GM12878 (cell line): ENCODE results near the gene CDH20. TPM values are rescaled to one million over a fixed set of nuclear protein-coding genes. Genes with fewer than 3 reads are reported as not detected.

Experiments
- ATAC-seq: fragments of 200-7000 bp; cut with Tn5 transposase; 3 replicates; pipeline ENCODE4 v1.9.1; 2020; ENCODE audit warnings: mild to moderate bottlenecking, moderate library complexity
- BruUV-seq: library from RNA; stranded (reverse); fragments of 400-500 nt; replicated peaks from 2 replicates; lab custom pipeline; 2021; lab: Mats Ljungman, UMichigan
- CTCF ChIA-PET: fragments of 300-600 bp; sonication (Branson Sonifier 250); formaldehyde crosslinking; extraction: SDS; loops from one replicate; lab custom pipeline; 2021; ENCODE audit warnings: inconsistent platforms; lab: Yijun Ruan, JAX
- POLR2A ChIA-PET: fragments of 350-600 bp; formaldehyde crosslinking; extraction: SDS; loops from one replicate; lab custom pipeline; 2021; ENCODE audit warnings: inconsistent platforms; lab: Charles Lee
- RAD21 ChIA-PET: fragments of 300-600 bp; sonication (Branson Sonifier 250); formaldehyde crosslinking; loops from one replicate; lab custom pipeline; 2023; ENCODE audit warnings: antibody characterized with exemption; ENCODE audit not compliant: unreplicated experiment; lab: Charles Lee
- SMC1A ChIA-PET: fragments of 300-600 bp; sonication (Branson Sonifier 250); formaldehyde crosslinking; loops from one replicate; lab custom pipeline; 2023; ENCODE audit not compliant: unreplicated experiment, uncharacterized antibody; lab: Charles Lee
- DNase-seq: peaks from one replicate; pipeline ENCODE4 v3.0.0-alpha.2; 2011; ENCODE audit warnings: low read depth, low spot score
- FAIRE-seq: peaks from 3 replicates; lab custom pipeline; 2011; peaks lifted over from hg19 to GRCh38; lab: Jason Lieb, UNC
- H2AFZ ChIP-seq: 2 replicates; pipeline ENCODE4 v1.6.0; 2011; ENCODE audit warnings: low read depth, low read length, control low read depth; ENCODE audit not compliant: control insufficient read depth
- H3K27ac ChIP-seq: 2 replicates; pipeline ENCODE4 v1.5.1; 2011; ENCODE audit warnings: control low read depth; ENCODE audit not compliant: control insufficient read depth, insufficient read depth
- H3K27me3 ChIP-seq, 2 experiments: replicated peaks in 1 of 2; 2 replicates each; pipeline versions ENCODE4 v1.6.0 to v1.6.1; 2011; ENCODE audit warnings: low read length in 1 of 2; ENCODE audit not compliant: control insufficient read depth in 2 of 2, insufficient read depth in 2 of 2
- H3K36me3 ChIP-seq, 2 experiments: 2 replicates each; pipeline ENCODE4 v1.5.1; 2011; ENCODE audit warnings: low read length in 1 of 2; ENCODE audit not compliant: control insufficient read depth in 2 of 2, insufficient read depth in 2 of 2
- H3K4me1 ChIP-seq: 2 replicates; pipeline ENCODE4 v1.6.1; 2011; ENCODE audit warnings: mild to moderate bottlenecking, low read length, moderate library complexity, mixed read lengths; ENCODE audit not compliant: control insufficient read depth, insufficient read depth
- H3K4me2 ChIP-seq: 2 replicates; pipeline ENCODE4 v1.6.0; 2011; ENCODE audit warnings: control low read depth; ENCODE audit not compliant: control insufficient read depth, insufficient read depth
- H3K4me3 ChIP-seq: fragments of 200-600 bp; sonication (generic); 2 replicates; pipeline ENCODE4 v1.5.1; 2016
- H3K79me2 ChIP-seq: 2 replicates; pipeline ENCODE4 v1.6.0; 2011; ENCODE audit warnings: low read length; ENCODE audit not compliant: control insufficient read depth, insufficient read depth
- H3K9ac ChIP-seq: 2 replicates; pipeline ENCODE4 v1.8.0; 2011; ENCODE audit warnings: low read length, control low read depth, mixed read lengths; ENCODE audit not compliant: control insufficient read depth, insufficient read depth
- H3K9me3 ChIP-seq: replicated peaks from 3 replicates; pipeline ENCODE4 v1.5.1; 2011; ENCODE audit warnings: mild to moderate bottlenecking, low read length; ENCODE audit not compliant: control insufficient read depth, insufficient read depth
- H4K20me1 ChIP-seq: 2 replicates; pipeline ENCODE4 v1.6.0; 2011; ENCODE audit not compliant: control insufficient read depth, insufficient read depth
- BRCA1 ChIP-seq: IDR thresholded peaks from 2 replicates; pipeline ENCODE4 v1.6.1; 2011; ENCODE audit warnings: low read depth, low read length, improper control_type of control experiment
- CBX5 ChIP-seq: sonication (generic); IDR thresholded peaks from 2 replicates; pipeline ENCODE4 v1.6.1; 2016; ENCODE audit warnings: low read depth, moderate library complexity, mild to moderate bottlenecking, inconsistent platforms
- TCF12 ChIP-seq: IDR thresholded peaks from 2 replicates; pipeline ENCODE4 v1.6.1; 2011; ENCODE audit warnings: low read depth, mild to moderate bottlenecking, low read length
- WRNIP1 ChIP-seq: IDR thresholded peaks from 2 replicates; pipeline ENCODE4 v1.6.1; 2011; ENCODE audit warnings: low read depth, low read length, improper control_type of control experiment, borderline replicate concordance
- WGBS: methylation state at CpG from one replicate; pipeline ENCODE4 v1.1.6; 2016; ENCODE audit warnings: low lambda C conversion rate; ENCODE audit not compliant: insufficient replicate concordance, insufficient coverage; ENCODE audit errors: missing lambda C conversion rate; 5-methylcytosine and 5-hydroxymethylcytosine counted together
- in situ Hi-C: fragments of 300-500 bp; cut with MboI; formaldehyde crosslinking; loops from 9 replicates; pipeline ENCODE4 v1.14.3; 2018; ENCODE audit warnings: mixed read lengths
- intact Hi-C: fragments of 100-400 bp; cut with micrococcal nuclease; formaldehyde crosslinking; loops from one replicate; pipeline ENCODE4 v1.14.2; 2022; ENCODE audit not compliant: unreplicated experiment
- polyA plus RNA-seq, 11 experiments: library from polyadenylated mRNA; depleted of rRNA in 4 of 11; unstranded in 6 of 11; stranded (reverse) in 5 of 11; fragments of >200 nt; fragmentation: Nextera tagmentation in 4 of 11; fragmentation: Illumina TruSeq in 1 of 11; extraction: Ambion mirVana in 4 of 11; extraction: Trizol in 1 of 11; gene quantifications; 1 replicate in 1 of 11; 2 replicates in 10 of 11; pipeline versions ENCODE4 v1.2.1 to v1.2.3, GENCODE V29; 2011 to 2016; ENCODE audit warnings: inconsistent platforms in 2 of 11, missing spikeins in 2 of 11, low read depth in 1 of 11
- total RNA-seq, 4 experiments: library from RNA; depleted of rRNA in 3 of 4; stranded (reverse); fragments of >200 nt in 3 of 4; fragmentation: Illumina TruSeq in 1 of 4; extraction: Trizol in 1 of 4; gene quantifications; 2 replicates each; pipeline versions ENCODE4 v1.2.1 to v1.2.3, GENCODE V29; 2013 to 2021
- TF ChIP-seq, protein P1 (sequence below): IDR thresholded peaks from 2 replicates; pipeline ENCODE4 v1.6.1; 2011; ENCODE audit warnings: low read depth, low read length, improper control_type of control experiment, borderline replicate concordance
- TF ChIP-seq, protein P2 (sequence below): IDR thresholded peaks from 2 replicates; pipeline ENCODE4 v1.6.1; 2011; ENCODE audit warnings: borderline replicate concordance, low read depth, mild to moderate bottlenecking, moderate library complexity, low read length; ENCODE audit not compliant: insufficient read depth, poor library complexity, severe bottlenecking

CDH20 gene
- total and polyA plus RNA-seq, 10 of the 15 experiments (the other 5 are each of a cell fraction or from before 2014, with no cell fraction given): not detected

DNA sequence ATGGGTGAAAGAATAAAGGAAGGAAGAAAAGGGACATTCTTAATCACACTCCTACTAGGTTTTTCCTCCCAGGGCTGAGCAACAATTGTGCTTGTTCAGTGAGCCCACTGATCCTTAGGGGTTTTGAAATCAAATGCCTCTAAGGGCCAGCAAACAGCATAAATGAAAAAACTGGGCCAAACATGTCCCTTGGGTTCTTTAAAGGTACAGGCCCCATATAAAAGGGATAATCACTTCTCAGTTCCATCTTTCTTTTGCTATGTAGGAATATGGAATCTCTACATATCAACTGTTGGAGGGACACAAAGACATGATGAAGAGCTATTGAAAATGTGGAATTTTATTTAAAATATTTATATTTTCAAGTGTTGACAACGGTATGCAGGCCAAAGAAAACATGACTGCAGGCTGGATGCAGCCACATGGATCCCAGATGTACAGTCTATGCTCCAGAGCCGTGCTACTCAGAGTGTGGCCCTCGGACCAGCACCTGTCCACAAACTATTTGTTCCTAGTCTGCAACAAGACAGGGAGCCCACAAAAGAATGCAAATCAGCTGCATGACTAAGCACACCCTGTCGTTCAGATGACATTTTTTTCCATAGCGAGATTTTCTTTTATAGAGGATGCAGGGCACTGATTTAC lies 110.0 kb downstream of the CDH20 start:
- ChIA-PET CTCF (no interaction called here), POLR2A (no interaction called here), SMC1A (no interaction called here), RAD21 (no interaction called here)
- Histone ChIP-seq H3K4me3 (no peak overlapping the region), H3K9me3 (no peaks in the 10 kb centered on the region), H3K79me2 (no peaks in the 10 kb centered on the region), H3K36me3 (no peaks in the 10 kb centered on the region), H3K9ac (no peak overlapping the region), H3K4me2 (no peak overlapping the region), H4K20me1 (no peaks in the 10 kb centered on the region), H3K27me3 (no peaks in the 10 kb centered on the region), H3K27ac (no peak overlapping the region), H3K4me1 (no peaks in the 10 kb centered on the region), H2AFZ (no peak overlapping the region)
- no TSS peak for BruUV-seq
- intact Hi-C loops (no loop called here), in situ Hi-C loops (no loop called here)
- no peak for ATAC-seq
- no peak for FAIRE-seq
- no peak for DNase-seq
- 15% methylated on average over 5 of the region's 5 CpGs for WGBS
- TF ChIP-seq TCF12: no peak
- TF ChIP-seq, protein P1, sequence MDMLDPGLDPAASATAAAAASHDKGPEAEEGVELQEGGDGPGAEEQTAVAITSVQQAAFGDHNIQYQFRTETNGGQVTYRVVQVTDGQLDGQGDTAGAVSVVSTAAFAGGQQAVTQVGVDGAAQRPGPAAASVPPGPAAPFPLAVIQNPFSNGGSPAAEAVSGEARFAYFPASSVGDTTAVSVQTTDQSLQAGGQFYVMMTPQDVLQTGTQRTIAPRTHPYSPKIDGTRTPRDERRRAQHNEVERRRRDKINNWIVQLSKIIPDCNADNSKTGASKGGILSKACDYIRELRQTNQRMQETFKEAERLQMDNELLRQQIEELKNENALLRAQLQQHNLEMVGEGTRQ: no peak
- TF ChIP-seq, protein P2, sequence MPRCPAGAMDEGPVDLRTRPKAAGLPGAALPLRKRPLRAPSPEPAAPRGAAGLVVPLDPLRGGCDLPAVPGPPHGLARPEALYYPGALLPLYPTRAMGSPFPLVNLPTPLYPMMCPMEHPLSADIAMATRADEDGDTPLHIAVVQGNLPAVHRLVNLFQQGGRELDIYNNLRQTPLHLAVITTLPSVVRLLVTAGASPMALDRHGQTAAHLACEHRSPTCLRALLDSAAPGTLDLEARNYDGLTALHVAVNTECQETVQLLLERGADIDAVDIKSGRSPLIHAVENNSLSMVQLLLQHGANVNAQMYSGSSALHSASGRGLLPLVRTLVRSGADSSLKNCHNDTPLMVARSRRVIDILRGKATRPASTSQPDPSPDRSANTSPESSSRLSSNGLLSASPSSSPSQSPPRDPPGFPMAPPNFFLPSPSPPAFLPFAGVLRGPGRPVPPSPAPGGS: no peak
- no peak for TF ChIP-seq WRNIP1
- no peak for TF ChIP-seq BRCA1
- no peak for TF ChIP-seq CBX5
